WERI-Rb-1 (cell line): Measurements from ENCODE around the gene MTFMT.

Experiments used
- DNase-seq: peaks from one replicate; pipeline ENCODE4 v3.0.0-alpha.2; 2020
- H3K27ac ChIP-seq: fragments of 250-450 bp; sonication (Bioruptor Pico); 2 replicates; pipeline ENCODE4 v1.5.1; 2020; ENCODE audit warnings: mild to moderate bottlenecking, moderate library complexity
- H3K27me3 ChIP-seq: fragments of 250-450 bp; sonication (Bioruptor Pico); 2 replicates; pipeline ENCODE4 v1.5.1; 2021; ENCODE audit warnings: mild to moderate bottlenecking, low read depth, moderate library complexity; ENCODE audit not compliant: insufficient read depth, severe bottlenecking
- H3K36me3 ChIP-seq: fragments of 250-450 bp; sonication (Bioruptor Pico); 2 replicates; pipeline ENCODE4 v1.5.1; 2020; ENCODE audit warnings: mild to moderate bottlenecking, moderate library complexity
- H3K4me3 ChIP-seq: 2 replicates; pipeline ENCODE4 v1.5.1; 2011; ENCODE audit warnings: low read depth, mild to moderate bottlenecking, control low read depth, low read length
- H3K9me3 ChIP-seq: fragments of 250-450 bp; sonication (Bioruptor Pico); 2 replicates; pipeline ENCODE4 v1.5.1; 2021; ENCODE audit warnings: mild to moderate bottlenecking, moderate library complexity; ENCODE audit not compliant: severe bottlenecking
- TF ChIP-seq, protein P1 (sequence below): IDR thresholded peaks from 2 replicates; pipeline ENCODE4 v1.5.1; 2011; ENCODE audit warnings: low read depth, mild to moderate bottlenecking, control low read depth, inconsistent platforms, low read length

Gene MTFMT

DNA sequence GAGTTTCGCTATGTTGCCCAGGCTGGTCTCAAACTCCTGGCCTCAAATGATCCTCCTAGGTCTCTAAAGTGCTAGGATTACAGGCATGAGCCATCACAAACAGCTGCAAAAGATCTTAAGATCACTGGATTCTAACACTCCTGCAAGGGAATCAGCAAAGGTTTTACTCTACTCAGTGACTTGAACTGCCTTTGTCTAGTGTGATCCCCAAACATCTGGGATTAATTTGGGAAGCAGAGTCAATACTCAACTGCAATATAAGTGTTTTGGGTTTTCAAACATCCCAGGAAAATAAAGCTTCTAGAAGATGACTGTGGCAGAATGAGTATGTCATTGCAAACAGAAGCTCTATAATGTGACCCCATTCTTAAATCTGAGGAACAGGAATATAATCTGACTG lies 47.0 kb downstream of the MTFMT start:
- TF ChIP-seq, protein P1, sequence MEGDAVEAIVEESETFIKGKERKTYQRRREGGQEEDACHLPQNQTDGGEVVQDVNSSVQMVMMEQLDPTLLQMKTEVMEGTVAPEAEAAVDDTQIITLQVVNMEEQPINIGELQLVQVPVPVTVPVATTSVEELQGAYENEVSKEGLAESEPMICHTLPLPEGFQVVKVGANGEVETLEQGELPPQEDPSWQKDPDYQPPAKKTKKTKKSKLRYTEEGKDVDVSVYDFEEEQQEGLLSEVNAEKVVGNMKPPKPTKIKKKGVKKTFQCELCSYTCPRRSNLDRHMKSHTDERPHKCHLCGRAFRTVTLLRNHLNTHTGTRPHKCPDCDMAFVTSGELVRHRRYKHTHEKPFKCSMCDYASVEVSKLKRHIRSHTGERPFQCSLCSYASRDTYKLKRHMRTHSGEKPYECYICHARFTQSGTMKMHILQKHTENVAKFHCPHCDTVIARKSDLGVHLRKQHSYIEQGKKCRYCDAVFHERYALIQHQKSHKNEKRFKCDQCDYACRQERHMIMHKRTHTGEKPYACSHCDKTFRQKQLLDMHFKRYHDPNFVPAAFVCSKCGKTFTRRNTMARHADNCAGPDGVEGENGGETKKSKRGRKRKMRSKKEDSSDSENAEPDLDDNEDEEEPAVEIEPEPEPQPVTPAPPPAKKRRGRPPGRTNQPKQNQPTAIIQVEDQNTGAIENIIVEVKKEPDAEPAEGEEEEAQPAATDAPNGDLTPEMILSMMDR = no peak
- H3K36me3 ChIP-seq = peaks cover 27% of the 10 kb centered on the region
- H3K27me3 ChIP-seq = no peaks in the 10 kb centered on the region
- H3K27ac ChIP-seq = no peak overlapping the region
- no peaks in the 10 kb centered on the region for H3K9me3 ChIP-seq
- no peak for DNase-seq
- no peak overlapping the region for H3K4me3 ChIP-seq

DNA sequence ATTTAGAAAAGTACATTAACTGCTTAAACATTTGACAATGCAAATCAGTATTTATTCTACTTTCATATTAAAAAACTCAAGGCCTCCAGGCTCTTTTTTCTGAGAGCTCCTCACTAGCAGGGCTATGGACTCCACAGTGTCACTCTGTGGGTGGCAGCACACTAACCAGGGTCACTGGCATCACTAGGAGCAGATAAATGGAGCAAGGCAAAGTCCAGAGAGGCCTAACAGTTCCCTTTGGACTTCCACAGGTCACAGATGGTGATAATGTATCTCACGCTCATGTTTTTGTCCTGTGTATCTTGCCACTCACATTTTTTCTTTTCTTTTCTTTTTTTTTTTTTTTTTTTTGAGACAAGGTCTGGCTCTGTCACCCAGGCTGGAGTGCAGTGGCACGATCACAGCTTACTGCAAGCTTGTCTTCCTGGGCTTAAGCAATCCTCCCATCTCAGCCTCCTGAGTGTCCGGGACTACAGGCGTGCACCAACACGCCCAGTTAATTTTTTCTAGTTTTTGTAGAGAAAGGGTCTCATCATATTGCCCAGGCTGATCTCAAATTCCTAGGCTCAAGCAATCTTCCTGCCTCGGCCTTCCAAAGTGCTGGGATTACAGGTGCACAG lies 47.5 kb downstream of the MTFMT start:
- TF ChIP-seq, protein P1 = no peak
- Histone ChIP-seq H3K36me3 (peaks cover 30% of the 10 kb centered on the region), H3K4me3 (no peak overlapping the region), H3K27ac (no peak overlapping the region; the same call in 1 of the 2 replicates), H3K9me3 (no peaks in the 10 kb centered on the region), H3K27me3 (no peaks in the 10 kb centered on the region)
- no peak for DNase-seq

DNA sequence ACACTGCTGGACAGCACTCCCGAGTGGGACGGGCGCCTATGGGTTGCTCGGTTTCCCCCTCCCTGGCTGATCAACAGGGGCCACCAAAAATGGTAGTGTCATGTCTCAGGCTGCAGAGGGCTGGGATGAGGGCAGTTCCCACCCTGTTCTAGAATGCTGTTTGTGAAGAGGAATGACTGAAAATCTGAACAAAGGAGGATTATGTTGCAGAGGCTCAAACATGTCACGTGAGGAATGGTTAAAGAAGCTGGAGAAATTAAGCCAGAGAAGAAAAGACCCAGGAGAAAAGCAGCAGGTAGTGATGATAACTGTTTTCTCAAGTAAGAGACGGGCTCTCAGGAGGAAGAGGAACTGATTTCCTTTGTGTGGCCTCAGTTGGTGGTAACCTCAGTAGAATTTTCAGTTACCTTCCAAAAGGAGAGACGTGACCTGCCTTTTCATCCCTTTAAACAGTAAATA lies 50.2 kb downstream of the MTFMT start:
- H3K27ac ChIP-seq = no peak overlapping the region

DNA sequence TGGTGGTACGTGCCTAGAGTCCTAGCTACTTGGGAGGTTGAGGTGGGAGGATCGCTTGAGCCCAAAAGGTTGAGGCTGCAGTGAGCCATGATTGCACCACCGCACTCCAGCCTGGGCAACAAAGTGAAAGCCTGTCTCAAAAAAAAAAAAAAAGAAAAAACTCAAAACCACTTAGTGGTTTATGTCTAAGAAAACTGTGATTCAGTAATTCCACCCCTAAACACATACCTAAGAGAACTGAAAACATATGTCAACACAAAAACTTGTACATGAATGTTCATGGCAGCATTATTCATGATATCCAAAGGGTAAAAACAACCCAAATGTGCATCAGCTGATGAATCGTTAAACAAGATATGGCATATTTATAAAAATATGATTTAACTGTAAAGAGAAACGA lies 54.0 kb downstream of the MTFMT start:
- Histone ChIP-seq H3K36me3 (peaks cover 66% of the 10 kb centered on the region), H3K9me3 (no peaks in the 10 kb centered on the region), H3K27me3 (no peaks in the 10 kb centered on the region), H3K4me3 (no peak overlapping the region), H3K27ac (no peak overlapping the region)
- TF ChIP-seq, protein P1 = no peak
- no peak for DNase-seq

More for the DNA sequence above, 50.2 kb downstream of the MTFMT start:
- TF ChIP-seq, protein P1 = no peak
- Histone ChIP-seq H3K4me3 (no peak overlapping the region), H3K27me3 (no peaks in the 10 kb centered on the region), H3K9me3 (no peaks in the 10 kb centered on the region), H3K36me3 (peaks cover 45% of the 10 kb centered on the region)
- no peak for DNase-seq

DNA sequence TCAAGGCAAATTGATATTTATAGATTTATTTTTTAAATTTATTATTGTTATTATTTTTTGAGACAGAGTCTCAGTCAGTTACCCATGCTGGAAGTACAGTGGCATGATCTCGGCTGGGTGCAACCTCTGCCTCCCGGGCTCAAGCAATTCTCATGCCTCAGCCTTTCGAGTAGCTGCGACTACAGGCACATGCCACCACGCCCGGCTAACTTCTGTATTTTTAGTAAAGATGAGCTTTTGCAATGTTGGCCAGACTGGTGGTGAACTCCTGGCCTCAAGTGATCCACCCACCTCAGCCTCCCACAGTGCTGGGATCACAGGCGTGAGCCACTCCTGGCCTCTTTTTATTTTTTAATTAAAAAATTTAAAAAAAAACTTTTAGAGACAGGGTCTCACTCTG lies 58.7 kb downstream of the MTFMT start:
- H3K4me3 ChIP-seq = no peak overlapping the region
- TF ChIP-seq, protein P1 = no peak
- H3K27me3 ChIP-seq = no peaks in the 10 kb centered on the region
- H3K27ac ChIP-seq = no peak overlapping the region
- H3K36me3 ChIP-seq = peaks cover 52% of the 10 kb centered on the region
- no peaks in the 10 kb centered on the region for H3K9me3 ChIP-seq
- DNase-seq = no peak

DNA sequence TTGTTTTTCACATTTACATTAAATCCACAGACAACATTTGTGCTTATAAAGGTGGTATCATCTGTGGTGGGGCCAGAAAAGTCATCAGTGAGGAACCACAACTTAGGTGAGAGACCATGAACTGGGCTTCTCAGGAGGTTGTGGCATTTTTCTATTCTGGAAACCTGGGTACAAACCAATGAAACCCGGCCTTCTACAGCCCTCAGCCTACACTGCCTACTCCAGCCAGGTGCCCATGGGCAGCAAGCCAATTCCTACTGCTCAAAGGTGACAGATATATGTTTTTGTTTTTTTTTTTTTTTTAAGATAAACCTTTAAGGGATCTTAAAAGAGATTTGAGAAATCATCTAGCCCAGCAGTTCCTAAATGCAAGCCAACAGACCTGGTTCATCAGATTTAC lies 60.0 kb downstream of the MTFMT start:
- DNase-seq = no peak
- no peak overlapping the region for H3K4me3 ChIP-seq
- peaks cover 55% of the 10 kb centered on the region for H3K36me3 ChIP-seq
- H3K27ac ChIP-seq = no peak overlapping the region
- TF ChIP-seq, protein P1 = no peak
- H3K27me3 ChIP-seq = no peaks in the 10 kb centered on the region
- no peaks in the 10 kb centered on the region for H3K9me3 ChIP-seq
